Naive thymus-derived CD4-positive, alpha-beta T cell (primary cell): Measurements from ENCODE around the gene ZC3H10. TPM values are rescaled to one million over a fixed set of nuclear protein-coding genes. Genes with fewer than 3 reads are reported as not detected.

ENCODE experiments used
- ATAC-seq: fragments of 150-1000 bp; cut with Tn5 transposase; 2 replicates; pipeline ENCODE4 v1.10.0; 2021; ENCODE audit warnings: mild to moderate bottlenecking, moderate library complexity
- CTCF ChIA-PET: fragments of 350-600 bp; sonication (Branson Sonifier 250); formaldehyde crosslinking; loops from one replicate; lab custom pipeline; 2021; ENCODE audit warnings: antibody characterized with exemption; lab: Charles Lee
- POLR2A ChIA-PET: fragments of 350-600 bp; sonication (Branson Sonifier 250); formaldehyde crosslinking; loops from one replicate; lab custom pipeline; 2021; ENCODE audit warnings: antibody characterized with exemption, inconsistent platforms; lab: Charles Lee
- DNase-seq, 9 donors: peaks; one replicate each; pipeline versions ENCODE4 v3.0.0 to v3.0.0-alpha.2; 2020 to 2022; ENCODE audit warnings: mixed read lengths in 1 of 9
- H3K27ac ChIP-seq: one replicate; pipeline ENCODE4 v1.7.0; 2013; ENCODE audit warnings: mild to moderate bottlenecking, low read depth, low read length, moderate library complexity
- H3K27me3 ChIP-seq, 2 donors: one replicate each; pipeline ENCODE4 v1.7.0; 2013; ENCODE audit warnings: low read length in 2 of 2, mild to moderate bottlenecking in 2 of 2, moderate library complexity in 2 of 2; ENCODE audit not compliant: control insufficient read depth in 2 of 2, insufficient read depth in 2 of 2
- H3K36me3 ChIP-seq, 3 experiments: 1 replicate in 2 of 3; 2 replicates in 1 of 3; pipeline ENCODE4 v1.7.0; 2013; ENCODE audit warnings: low read length in 3 of 3, mild to moderate bottlenecking in 3 of 3, moderate library complexity in 1 of 3; ENCODE audit not compliant: insufficient read depth in 3 of 3, control insufficient read depth in 2 of 3
- H3K4me1 ChIP-seq, 2 donors: one replicate each; pipeline ENCODE4 v1.7.0; 2013; ENCODE audit warnings: low read length in 2 of 2, mild to moderate bottlenecking in 2 of 2, moderate library complexity in 1 of 2; ENCODE audit not compliant: control insufficient read depth in 2 of 2, insufficient read depth in 2 of 2
- H3K4me3 ChIP-seq: 2 replicates; pipeline ENCODE4 v1.7.0; 2013; ENCODE audit warnings: mild to moderate bottlenecking, low read length
- H3K9me3 ChIP-seq, 3 experiments: 1 replicate in 2 of 3; 2 replicates in 1 of 3; pipeline ENCODE4 v1.7.0; 2013; ENCODE audit warnings: low read length in 3 of 3; ENCODE audit not compliant: control insufficient read depth in 2 of 3
- H3K27ac Mint-ChIP-seq, 9 donors: one replicate each; pipeline ENCODE4 v1.8.0; 2020 to 2022; ENCODE audit warnings: mixed read lengths in 9 of 9, mild to moderate bottlenecking in 8 of 9, moderate library complexity in 5 of 9, inconsistent platforms in 2 of 9
- H3K27me3 Mint-ChIP-seq, 5 donors: one replicate each; pipeline ENCODE4 v1.8.0; 2021 to 2022; ENCODE audit warnings: mixed read lengths in 5 of 5, mild to moderate bottlenecking in 1 of 5
- H3K36me3 Mint-ChIP-seq, 5 donors: one replicate each; pipeline ENCODE4 v1.8.0; 2020 to 2022; ENCODE audit warnings: mixed read lengths in 5 of 5, mild to moderate bottlenecking in 3 of 5, inconsistent platforms in 1 of 5
- H3K4me1 Mint-ChIP-seq, 7 donors: one replicate each; pipeline ENCODE4 v1.8.0; 2020 to 2022; ENCODE audit warnings: mixed read lengths in 7 of 7, mild to moderate bottlenecking in 3 of 7, inconsistent platforms in 1 of 7
- H3K4me3 Mint-ChIP-seq, 10 donors: one replicate each; pipeline ENCODE4 v1.8.0; 2020 to 2022; ENCODE audit warnings: mild to moderate bottlenecking in 10 of 10, mixed read lengths in 10 of 10, moderate library complexity in 6 of 10, inconsistent platforms in 2 of 10
- H3K9me3 Mint-ChIP-seq, 11 donors: one replicate each; pipeline ENCODE4 v1.8.0; 2020 to 2022; ENCODE audit warnings: mixed read lengths in 11 of 11, mild to moderate bottlenecking in 4 of 11, inconsistent platforms in 1 of 11, moderate library complexity in 1 of 11
- intact Hi-C, 2 donors: fragments of 100-400 bp; cut with micrococcal nuclease; formaldehyde crosslinking; loops; one replicate each; pipeline ENCODE4 v1.15.1; 2023
- polyA plus RNA-seq, 2 donors: library from polyadenylated mRNA; unstranded; fragments of 300-500 nt; fragmentation: Illumina TruSeq; gene quantifications; one replicate each; pipeline ENCODE4 v1.2.3, GENCODE V29; 2021
- total RNA-seq, 6 experiments: library from RNA in 5 of 6; stranded (reverse) in 5 of 6; gene quantifications; 1 replicate in 5 of 6; 2 replicates in 1 of 6; pipeline ENCODE4 v1.2.3 and lab custom pipeline; 2021 to 2026

Gene ZC3H10
- total and polyA plus RNA-seq, 7 experiments from 2014 or later, result 2.4 to 16.3 (median 8.5) TPM

GRCh38 chr12:56129206-56129941 lies 11.3 kb downstream of the ZC3H10 start:
- Mint-ChIP-seq H3K4me3 (peak overlapping the region; percentile 95 to 100 (median 98)), H3K27ac (peak overlapping the region; percentile 86 to 97 (median 91)), H3K36me3 (peaks cover 10 to 46% (median 37%) of the 10 kb centered on the region in 5 donors), H3K27me3 (no peaks in the 10 kb centered on the region), H3K9me3 (peaks cover 0 to 8% (median 0%) of the 10 kb centered on the region in 11 donors), H3K4me1 (peaks cover 40 to 75% (median 68%) of the 10 kb centered on the region in 7 donors)
- peak; percentile 16 for ATAC-seq
- H3K36me3 ChIP-seq, result peaks cover 38 to 48% (median 39%) of the 10 kb centered on the region in 3 experiments
- CTCF ChIA-PET, result interaction anchor here (0.5 to 13.4 kb wide), 8 partner anchors 11 to 373 kb away, joined by 3 to 193 read pairs (median 8); partner anchors contain the start of genes MYL6 and SMARCC2
- POLR2A ChIA-PET, result interaction anchor here (0.6 to 13.1 kb wide), 12 partner anchors 12 to 209 kb away, joined by 3 to 192 read pairs (median 16); partner anchors contain the start of genes IL23A, MYL6, MYL6B and PA2G4
- intact Hi-C loops, result loop anchor here in 1 of 2 donors (1.0 to 5.0 kb wide), 5 partner anchors 9 to 958 kb away; partner anchors contain the start of genes MYL6B, NAB2, STAT2 and TIMELESS
- peak overlapping the region; percentile 84 for H3K27ac ChIP-seq
- H3K4me3 ChIP-seq, result peak overlapping the region; percentile 77
- H3K27me3 ChIP-seq, result no peaks in the 10 kb centered on the region
- peaks cover 39 to 58% of the 10 kb centered on the region in 2 donors for H3K4me1 ChIP-seq
- DNase-seq, result peak; percentile 34 to 78 (median 68)
- H3K9me3 ChIP-seq, result no peaks in the 10 kb centered on the region

GRCh38 chr12:56129942-56130495 lies 12.0 kb downstream of the ZC3H10 start:
- Histone ChIP-seq H3K4me1 (peaks cover 39 to 55% of the 10 kb centered on the region in 2 donors), H3K36me3 (peaks cover 39 to 54% (median 44%) of the 10 kb centered on the region in 3 experiments), H3K9me3 (no peaks in the 10 kb centered on the region), H3K27me3 (no peaks in the 10 kb centered on the region), H3K27ac (peak overlapping the region; percentile 84), H3K4me3 (peak overlapping the region; percentile 77)
- ATAC-seq, result no peak
- H3K36me3 Mint-ChIP-seq, result peaks cover 10 to 47% (median 37%) of the 10 kb centered on the region in 5 donors
- CTCF ChIA-PET, result interaction anchor here (0.5 to 5.2 kb wide), 6 partner anchors 10 to 372 kb away, joined by 3 to 37 read pairs (median 7); partner anchors contain the start of gene SMARCC2
- H3K9me3 Mint-ChIP-seq, result peaks cover 0 to 8% (median 0%) of the 10 kb centered on the region in 11 donors
- peak overlapping the region; percentile 95 to 100 (median 98) for H3K4me3 Mint-ChIP-seq
- POLR2A ChIA-PET, result interaction anchor here (0.6 to 13.1 kb wide), 10 partner anchors 12 to 209 kb away, joined by 3 to 192 read pairs (median 4); partner anchors contain the start of genes IL23A, MYL6, MYL6B and RPL41
- H3K27me3 Mint-ChIP-seq, result no peaks in the 10 kb centered on the region
- H3K27ac Mint-ChIP-seq, result peak overlapping the region; percentile 86 to 97 (median 91)
- DNase-seq, result no peak
- intact Hi-C loops, result loop anchor here in 1 of 2 donors (1.0 to 5.0 kb wide), 5 partner anchors 8 to 957 kb away; partner anchors contain the start of genes MYL6B, NAB2, STAT2 and TIMELESS
- peaks cover 40 to 71% (median 63%) of the 10 kb centered on the region in 7 donors for H3K4me1 Mint-ChIP-seq

GRCh38 chr12:56130876-56131275 lies 12.8 kb downstream of the ZC3H10 start:
- no peaks in the 10 kb centered on the region for H3K9me3 ChIP-seq
- Mint-ChIP-seq H3K4me3 (peak overlapping the region; percentile 95 to 100 (median 98)), H3K27me3 (no peaks in the 10 kb centered on the region), H3K9me3 (peaks cover 0 to 8% (median 0%) of the 10 kb centered on the region in 11 donors), H3K27ac (peak overlapping the region; percentile 49 to 97 (median 90)), H3K36me3 (peaks cover 10 to 49% (median 38%) of the 10 kb centered on the region in 5 donors), H3K4me1 (peaks cover 40 to 70% (median 66%) of the 10 kb centered on the region in 7 donors)
- no peaks in the 10 kb centered on the region for H3K27me3 ChIP-seq
- peak overlapping the region; percentile 77 for H3K4me3 ChIP-seq
- H3K27ac ChIP-seq, result peak overlapping the region; percentile 84
- ChIA-PET POLR2A (interaction anchor here (1.0 to 13.1 kb wide), 7 partner anchors 13 to 205 kb away, joined by 3 to 192 read pairs (median 6); partner anchors contain the start of genes MYL6, MYL6B, PA2G4 and RPL41), CTCF (interaction anchor here (0.6 to 1.5 kb wide), 3 partner anchors 14 to 58 kb away, joined by 3 to 10 read pairs (median 7); partner anchors contain the start of gene SMARCC2)
- DNase-seq (no peak), ATAC-seq (no peak)
- peaks cover 39 to 62% (median 46%) of the 10 kb centered on the region in 3 experiments for H3K36me3 ChIP-seq
- H3K4me1 ChIP-seq, result peaks cover 35 to 46% of the 10 kb centered on the region in 2 donors
- intact Hi-C loops, result no loop called here

DNA sequence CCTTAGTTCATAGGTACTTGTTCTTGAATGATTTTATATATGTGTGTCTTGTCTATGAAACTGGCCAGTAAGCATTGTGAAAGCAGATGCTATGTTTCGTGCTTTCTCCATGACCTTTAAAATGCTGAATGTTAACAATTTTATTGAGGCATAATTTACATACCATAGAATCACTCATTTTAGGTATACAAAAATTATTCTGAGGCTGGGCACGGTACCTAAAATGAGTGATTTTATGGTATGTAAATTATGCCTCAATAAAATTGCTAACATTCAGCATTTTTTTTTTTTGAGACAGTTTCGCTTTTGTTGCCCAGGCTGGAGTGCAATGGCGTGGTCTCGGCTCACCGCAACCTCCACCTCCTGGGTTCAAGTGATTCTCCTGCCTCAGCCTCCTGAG lies 16.8 kb downstream of the ZC3H10 start:
- no peaks in the 10 kb centered on the region for H3K9me3 ChIP-seq
- DNase-seq (no peak), ATAC-seq (no peak)
- H3K4me1 ChIP-seq, result peaks cover 17 to 64% of the 10 kb centered on the region in 2 donors
- Mint-ChIP-seq H3K27me3 (no peaks in the 10 kb centered on the region), H3K27ac (peak overlapping the region in 3 of 9 donors; percentile 83 to 86 (median 84)), H3K4me3 (no peak overlapping the region), H3K9me3 (peaks cover 0 to 4% (median 0%) of the 10 kb centered on the region in 11 donors), H3K36me3 (peaks cover 20 to 76% (median 63%) of the 10 kb centered on the region in 5 donors), H3K4me1 (peaks cover 52 to 80% (median 75%) of the 10 kb centered on the region in 7 donors)
- H3K27me3 ChIP-seq, result no peaks in the 10 kb centered on the region
- ChIA-PET POLR2A (interaction anchor here (1.3 to 13.1 kb wide), 2 partner anchors 7 to 52 kb away, joined by 4 to 192 read pairs; partner anchors contain the start of gene SMARCC2), CTCF (interaction anchor here (0.6 kb wide), 1 partner anchor 90 kb away, joined by 3 read pairs; no protein-coding TSS in a partner anchor)
- no peak overlapping the region for H3K27ac ChIP-seq
- intact Hi-C loops, result no loop called here
- H3K36me3 ChIP-seq, result peaks cover 54 to 94% (median 74%) of the 10 kb centered on the region in 3 experiments
- H3K4me3 ChIP-seq, result no peak overlapping the region

DNA sequence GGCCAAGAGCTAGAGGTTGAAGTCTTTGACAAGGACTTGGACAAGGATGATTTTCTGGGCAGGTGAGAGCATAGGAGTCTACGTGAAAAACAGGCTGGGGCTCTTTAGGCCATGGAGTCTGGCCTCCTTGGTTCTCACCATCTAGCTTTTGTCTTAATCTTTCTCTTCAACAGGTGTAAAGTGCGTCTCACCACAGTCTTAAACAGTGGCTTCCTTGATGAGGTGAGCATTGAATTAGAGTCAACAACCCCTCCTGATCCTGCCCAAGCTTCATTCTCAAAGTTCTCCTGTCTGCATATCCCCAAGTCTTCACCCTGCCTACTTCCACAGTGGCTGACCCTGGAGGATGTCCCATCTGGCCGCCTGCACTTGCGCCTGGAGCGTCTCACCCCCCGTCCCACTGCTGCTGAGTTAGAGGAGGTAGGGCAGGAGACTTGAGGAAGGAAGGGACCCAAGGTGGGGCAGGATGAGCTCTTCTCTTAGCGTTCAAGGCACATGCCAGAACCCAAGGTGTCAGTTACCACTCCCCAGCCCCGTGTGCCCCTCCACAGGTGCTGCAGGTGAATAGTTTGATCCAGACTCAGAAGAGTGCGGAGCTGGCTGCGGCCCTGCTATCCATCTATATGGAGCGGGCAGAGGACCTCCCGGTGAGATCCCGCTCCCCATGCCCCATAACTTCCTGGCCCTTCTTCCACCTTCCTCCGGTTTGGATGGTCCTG lies 19.9 kb downstream of the ZC3H10 start:
- DNase-seq (peak in 4 of 9 donors; percentile 18 to 38 (median 26)), ATAC-seq (peak; percentile 52)
- Mint-ChIP-seq H3K27ac (peak overlapping the region; percentile 67 to 92 (median 87)), H3K36me3 (peaks cover 19 to 71% (median 60%) of the 10 kb centered on the region in 5 donors), H3K4me3 (peak overlapping the region; percentile 31 to 82 (median 70)), H3K4me1 (peaks cover 49 to 75% (median 61%) of the 10 kb centered on the region in 7 donors), H3K9me3 (peaks cover 0 to 4% (median 0%) of the 10 kb centered on the region in 11 donors), H3K27me3 (no peaks in the 10 kb centered on the region)
- Histone ChIP-seq H3K27me3 (no peaks in the 10 kb centered on the region), H3K36me3 (peaks cover 37 to 94% (median 72%) of the 10 kb centered on the region in 3 experiments), H3K27ac (peak overlapping the region; percentile 62), H3K4me1 (peaks cover 5 to 45% of the 10 kb centered on the region in 2 donors), H3K9me3 (no peaks in the 10 kb centered on the region), H3K4me3 (no peak overlapping the region)
- CTCF ChIA-PET, result interaction anchor here (1.0 to 5.7 kb wide), 4 partner anchors 10 to 20 kb away, joined by 3 to 37 read pairs (median 4); partner anchors contain the start of genes ESYT1, MYL6B and ZC3H10
- POLR2A ChIA-PET, result interaction anchor here (0.7 to 3.3 kb wide), 11 partner anchors 14 to 116 kb away, joined by 3 to 20 read pairs (median 7); partner anchors contain the start of genes MYL6, MYL6B, RNF41 and RPL41
- intact Hi-C loops, result loop anchor here (1.0 kb wide), 4 partner anchors 9 to 19 kb away; partner anchors contain the start of genes ESYT1 (in 1 of the 2) and MYL6B (in 1 of the 2)
